Measurements from ENCODE around the gene SPRR4.
"Not testable (repeated sequence)": the region's sequence is repeated elsewhere in the genome, so short reads cannot be mapped to it uniquely, and the experiment has no call there.

SPRR4 gene

DNA sequence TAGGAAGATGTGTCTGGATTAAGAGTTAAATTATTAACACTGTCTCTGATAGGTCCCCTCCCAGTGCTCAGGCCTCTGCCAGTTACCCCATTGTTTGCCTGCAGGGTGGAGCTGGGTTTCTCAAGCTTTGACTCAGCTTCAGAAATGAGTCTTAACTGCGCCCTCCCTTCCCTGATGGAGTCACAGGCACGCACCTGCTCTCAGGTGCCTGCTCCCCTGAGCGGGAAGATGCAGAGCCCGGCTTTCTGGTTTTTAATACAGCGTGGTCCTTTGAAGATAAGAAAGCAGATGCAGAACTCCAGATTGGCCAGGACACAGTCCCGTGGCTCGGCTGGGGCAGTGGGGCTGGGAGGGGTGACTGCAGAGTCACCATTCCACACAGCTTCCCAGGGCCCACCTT is 3.2 kb upstream of the SPRR4 start:
- DNase-seq (ENCODE audit: low read depth), result no peak

DNA sequence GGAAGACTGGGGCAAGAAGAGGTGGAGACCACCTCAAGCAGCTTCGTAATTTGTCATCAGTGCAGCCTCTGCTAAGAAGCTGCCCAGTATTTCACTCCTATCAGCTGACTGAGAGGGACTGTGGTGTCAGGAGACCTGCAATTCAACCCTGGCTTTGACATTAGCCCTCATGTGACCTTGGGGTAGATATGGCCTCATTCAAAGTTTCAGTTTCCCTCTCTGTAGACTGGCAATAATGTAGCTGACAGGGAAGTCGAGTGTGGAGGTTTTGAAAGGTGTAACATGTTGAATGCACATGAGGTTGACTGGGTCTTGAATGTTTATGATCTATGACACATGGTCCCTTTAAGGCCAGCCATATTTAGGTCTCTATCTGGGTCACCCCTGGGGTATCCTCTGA is 2.2 kb upstream of the SPRR4 start:
- DNase-seq (ENCODE audit: low read depth), result no peak

DNA sequence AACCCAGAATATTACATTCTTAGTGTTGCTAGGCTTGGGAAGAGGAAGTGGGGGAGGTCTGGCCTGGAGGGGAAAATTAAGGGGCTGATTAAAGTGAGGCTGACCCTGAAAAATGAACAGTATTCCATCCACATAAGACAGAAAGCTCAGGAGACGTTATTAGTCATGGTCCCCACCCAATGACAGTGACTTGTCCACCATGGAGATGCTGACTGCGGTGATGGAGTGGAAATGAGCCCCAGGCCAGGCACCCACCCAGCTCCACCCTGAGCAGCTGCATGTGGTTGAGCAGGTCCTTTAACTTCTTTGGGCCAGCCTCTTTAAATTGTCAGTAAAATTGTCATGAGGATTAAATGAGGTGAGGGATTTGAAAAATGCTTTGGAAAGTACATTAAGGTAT is 1.4 kb upstream of the SPRR4 start:
- DNase-seq (ENCODE audit: low read depth), result no peak

DNA sequence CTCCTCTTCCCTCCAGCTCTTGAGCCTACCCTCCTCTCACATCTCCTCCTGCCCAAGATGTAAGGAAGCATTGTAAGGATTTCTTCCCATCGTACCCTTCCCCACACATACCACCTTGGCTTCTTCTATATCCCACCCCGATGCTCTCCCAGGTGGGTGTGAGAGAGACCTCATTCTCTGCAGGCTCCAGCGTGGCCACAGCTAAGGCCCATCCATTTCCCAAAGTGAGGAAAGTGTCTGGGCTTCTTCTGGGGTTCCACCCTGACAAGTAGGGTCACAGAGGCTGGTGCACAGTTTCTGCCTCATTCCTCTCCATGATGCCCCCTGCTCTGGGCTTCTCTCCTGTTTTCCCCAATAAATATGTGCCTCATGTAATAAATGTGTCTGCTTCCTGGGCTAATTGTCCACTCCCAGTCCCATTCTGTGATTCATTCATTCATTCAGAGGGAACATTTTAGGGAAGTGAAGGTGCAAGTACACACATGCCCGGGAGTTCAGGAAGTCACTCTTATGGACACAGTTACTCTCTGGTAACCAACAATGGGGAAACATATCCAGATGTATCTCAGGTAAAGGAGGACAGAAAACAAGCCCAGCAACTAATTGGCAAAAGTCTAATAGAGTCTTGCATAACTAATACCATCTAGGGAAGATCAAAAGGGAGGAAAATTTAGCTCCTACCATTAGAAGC is 1.9 kb downstream of the SPRR4 start:
- no peak for DNase-seq (ENCODE audit: low read depth)

DNA sequence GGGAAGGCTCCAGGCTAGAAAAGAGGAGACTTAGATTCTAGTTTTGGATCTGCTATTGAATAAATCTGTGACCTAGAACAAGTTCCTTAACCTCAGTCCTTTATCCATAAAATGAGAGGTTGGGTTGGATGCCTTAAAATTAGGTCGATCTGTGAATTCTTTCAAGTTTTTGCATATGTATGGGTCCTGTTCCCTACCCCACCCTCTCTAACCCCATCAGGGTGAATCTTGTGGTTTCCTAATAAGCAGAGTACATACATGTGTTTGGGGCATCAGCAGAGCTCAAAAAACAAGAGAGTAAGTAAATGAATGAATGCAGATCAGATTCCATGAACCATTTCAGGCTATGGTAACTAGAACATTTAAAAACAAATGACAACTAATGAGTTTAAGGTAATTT is 6.2 kb downstream of the SPRR4 start:
- no peak for DNase-seq (ENCODE audit: low read depth)

DNA sequence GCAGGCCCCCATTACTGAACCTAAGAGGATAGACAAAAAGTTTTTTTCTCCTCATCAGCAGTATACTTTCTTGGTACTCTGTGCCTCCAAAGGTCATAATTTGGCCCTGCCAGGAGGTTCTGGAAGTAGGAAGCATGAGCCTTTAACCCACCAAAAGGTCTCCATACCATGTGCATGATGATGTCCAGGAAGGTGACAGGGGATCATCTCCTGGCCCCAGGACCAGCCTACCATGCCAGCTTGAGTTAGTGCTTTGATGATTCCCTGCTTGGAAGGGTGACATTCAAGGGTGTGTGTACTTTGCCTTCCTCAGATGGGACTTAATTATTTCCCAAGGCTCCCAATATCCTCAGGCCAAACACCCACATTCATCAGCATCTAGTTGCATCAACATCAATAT is 7.2 kb downstream of the SPRR4 start:
- DNase-seq (ENCODE audit: low read depth), result no peak

DNA sequence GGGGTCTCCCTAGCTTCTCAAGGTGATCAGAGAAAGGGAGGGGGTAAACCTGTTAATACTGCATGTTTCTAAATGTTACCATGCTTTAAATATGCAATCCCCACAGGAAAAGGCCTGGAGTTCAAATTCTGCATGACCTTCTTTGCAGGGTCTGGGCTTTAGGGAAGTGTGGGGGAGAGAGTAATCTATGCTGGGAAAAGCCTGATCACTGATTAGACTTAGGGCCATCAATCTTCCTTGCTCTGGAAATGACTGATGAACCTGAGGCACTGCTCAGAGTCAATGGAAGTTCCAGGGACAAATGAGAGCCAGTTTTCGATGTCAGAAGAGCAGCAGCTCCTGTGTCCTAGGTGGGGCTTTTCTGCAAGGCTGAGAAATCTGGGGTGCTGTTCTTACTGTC is 10.2 kb downstream of the SPRR4 start:
- DNase-seq (ENCODE audit: low read depth), result no peak

DNA sequence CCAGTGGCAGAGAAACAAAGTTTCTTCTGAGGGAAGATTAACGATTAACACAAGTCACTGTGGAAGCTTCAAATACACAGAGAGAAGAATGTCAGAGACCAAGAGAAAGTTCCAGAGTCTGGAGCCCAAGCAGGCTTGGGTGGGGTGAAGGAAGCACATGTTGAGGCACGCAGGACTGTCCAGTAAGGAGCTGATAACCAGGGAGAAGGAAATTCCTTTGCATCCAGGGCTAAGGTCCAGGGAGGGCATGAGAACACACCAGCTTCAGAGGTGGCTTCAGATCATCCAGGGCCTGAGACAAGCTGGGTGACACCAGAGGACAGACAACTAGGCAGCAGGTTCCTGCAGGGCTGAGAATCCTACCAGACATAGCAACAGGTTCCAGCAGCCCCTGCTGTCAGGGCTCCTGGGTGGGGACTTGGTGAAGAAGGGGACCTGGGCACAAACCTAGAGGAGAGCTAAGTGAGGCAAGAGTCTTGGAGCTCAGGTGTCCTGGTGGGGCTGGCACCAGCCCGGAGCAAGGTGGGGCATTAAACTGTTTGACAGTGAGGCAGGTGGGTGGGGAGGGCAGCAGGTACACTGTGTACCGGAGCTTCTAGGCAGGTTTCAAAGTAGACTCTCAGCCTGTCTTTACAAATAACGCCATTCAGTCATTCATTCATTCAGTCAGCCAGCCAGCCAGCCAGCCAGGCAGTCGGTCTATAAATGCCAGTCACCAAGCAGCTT is 10.9 kb downstream of the SPRR4 start:
- DNase-seq (ENCODE audit: low read depth), result no peak

DNA sequence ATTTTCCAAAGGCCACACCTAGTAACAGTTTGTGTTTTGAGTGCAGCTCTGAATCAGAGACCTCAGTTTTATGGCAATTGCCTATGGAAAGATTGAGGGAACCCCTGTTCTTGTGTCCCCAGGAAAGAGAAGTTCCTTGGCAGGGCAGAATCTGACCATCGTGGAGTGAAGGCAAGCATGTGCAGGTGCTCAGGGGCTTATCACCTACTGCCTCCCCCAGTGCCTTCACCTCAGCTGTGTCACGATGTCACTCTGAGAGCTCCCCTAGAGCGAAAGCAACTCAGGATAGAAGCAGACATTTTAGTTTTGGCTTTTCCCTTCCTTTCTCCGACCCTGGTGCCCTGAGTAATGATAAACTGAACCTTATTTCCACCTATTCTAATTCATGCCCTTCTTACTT is 11.6 kb downstream of the SPRR4 start:
- DNase-seq (ENCODE audit: low read depth), result no peak

DNA sequence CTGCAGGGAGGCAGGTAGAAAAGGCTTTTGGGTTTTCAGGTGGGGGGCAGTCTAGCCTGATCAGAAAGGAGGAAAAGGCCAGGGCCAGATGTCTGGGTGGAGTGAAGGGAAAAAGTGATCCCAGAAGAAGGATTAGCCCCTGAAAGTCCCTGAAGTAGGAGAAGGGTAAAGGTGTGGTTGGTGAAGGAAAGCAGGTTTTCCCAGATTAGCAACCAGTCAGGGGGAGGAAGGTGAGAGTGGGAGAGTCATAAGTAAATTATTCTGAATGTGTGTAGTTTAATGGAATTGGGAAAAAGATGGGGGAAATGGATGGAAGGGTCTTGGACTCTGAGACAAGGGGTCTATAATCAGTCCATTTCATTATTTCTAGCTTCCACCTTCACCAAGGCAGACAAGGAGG is 12.8 kb downstream of the SPRR4 start:
- DNase-seq (ENCODE audit: low read depth), result no peak

DNA sequence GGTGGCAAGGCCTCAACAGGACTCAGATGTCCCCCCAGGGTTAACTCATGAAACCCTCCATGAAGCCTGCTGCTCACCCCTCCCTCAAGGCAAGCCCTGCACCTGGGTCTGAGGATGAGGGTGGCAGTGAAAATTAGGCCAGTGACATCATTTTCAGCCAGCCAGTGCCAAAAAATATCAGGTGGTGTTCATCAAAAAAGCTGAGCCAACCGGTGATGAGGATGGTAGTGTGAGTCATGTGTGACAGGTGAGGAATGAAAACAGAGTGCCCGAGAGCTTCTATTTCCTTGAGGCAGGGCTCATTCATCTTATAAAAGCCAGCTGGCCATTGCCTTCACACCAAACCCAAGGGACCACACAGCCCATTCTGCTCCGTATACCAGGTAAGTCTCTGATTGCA is 13.3 kb downstream of the SPRR4 start, which contains the start of gene SPRR1A:
TSS of gene SPRR1A (plus strand) at position 339 of the 400 bp plus-strand sequence. CDS start 1,150 bp downstream, outside the sequence.
- DNase-seq (ENCODE audit: low read depth), result no peak

DNA sequence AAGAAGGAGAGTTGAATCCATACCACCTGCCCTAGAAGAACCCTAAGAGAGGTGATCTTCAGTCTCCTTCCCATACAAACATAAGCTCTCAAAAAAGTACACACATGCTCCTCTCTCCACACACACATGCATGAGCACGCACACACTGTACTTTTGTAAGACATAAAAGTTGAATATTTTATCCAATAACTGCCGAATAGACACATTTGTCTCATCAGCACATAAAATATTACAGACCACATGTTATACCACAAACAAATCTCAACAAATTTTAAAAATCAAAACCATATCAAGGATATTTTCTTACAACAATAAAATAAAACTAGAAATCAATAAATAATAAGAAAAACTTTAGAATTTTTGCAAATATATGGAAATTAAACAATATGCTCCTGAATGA is 16.1 kb downstream of the SPRR4 start:
- no peak for DNase-seq (ENCODE audit: low read depth)

DNA sequence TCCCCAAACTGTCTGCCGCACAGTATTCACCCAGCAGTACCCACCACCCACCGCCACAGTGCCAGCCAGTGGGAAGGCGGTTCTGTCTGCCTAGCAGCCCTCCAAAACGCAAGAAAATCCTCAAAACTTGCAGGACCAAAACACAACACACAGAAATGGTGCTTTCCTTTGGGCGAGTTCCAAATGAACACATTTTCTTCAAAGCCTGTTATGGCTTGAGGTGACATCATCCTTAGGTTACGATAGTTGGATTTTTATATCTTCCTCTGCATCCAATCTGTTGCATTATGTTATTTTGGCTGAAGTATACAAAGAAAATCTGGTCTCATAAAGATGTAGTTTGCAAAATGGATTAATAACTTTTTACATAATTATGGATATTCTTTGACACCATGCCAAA is 22.7 kb downstream of the SPRR4 start:
- DNase-seq (ENCODE audit: low read depth), result no peak

DNA sequence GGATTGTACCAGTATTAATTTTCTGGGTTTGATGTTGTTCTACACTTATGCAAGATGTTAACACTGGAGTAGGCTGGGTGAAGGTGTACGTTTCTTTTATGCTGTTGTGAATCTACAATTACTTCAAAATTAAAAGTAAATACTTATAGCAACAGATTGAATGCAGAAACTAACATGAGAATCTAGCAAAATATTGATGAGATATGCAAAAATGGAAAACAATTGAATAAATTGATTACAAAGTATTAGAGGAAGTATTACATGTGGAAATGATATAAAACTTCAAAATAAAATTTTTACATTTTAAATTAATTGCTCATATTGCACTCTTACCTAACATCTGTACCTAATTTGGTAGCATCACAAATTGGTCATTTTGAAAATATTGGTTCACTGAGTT is 25.4 kb downstream of the SPRR4 start:
- no peak for DNase-seq (ENCODE audit: low read depth)

DNA sequence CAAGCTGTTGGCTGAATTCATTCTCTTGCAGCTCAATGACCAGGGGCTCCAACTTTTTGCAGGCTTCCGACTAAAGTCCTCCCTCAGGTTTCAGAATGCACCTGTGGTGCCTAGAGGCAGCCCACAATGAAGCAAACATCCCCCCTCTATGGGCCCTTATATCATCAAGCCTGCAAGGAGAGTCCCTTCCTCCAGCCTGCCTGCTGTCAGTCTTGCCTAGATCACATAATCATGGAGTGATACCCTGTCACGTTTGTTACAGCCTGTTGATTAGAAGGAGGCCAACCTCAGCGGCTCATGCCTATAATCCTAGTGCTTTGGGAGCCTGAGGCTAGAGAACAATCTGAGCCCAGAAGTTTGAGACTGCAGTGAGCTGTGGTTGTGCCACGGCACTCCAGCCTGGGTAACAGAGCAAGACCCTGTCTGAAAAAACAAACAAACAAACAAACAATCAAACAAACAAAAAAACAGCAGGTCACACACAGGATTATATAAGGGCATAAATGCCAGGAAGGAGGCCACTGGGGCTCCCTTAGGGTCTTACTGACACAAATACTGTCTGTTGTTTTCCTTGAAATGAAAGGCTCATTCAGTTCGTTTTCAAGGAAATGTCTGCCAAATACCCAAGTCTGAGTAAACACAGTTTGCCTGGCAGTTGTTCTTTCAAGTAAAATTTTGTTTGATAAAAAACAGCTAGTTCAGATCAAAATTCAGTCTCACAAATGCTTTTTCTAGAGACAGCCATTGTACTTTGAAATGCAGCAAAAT is 26.4 kb downstream of the SPRR4 start:
- no peak for DNase-seq (ENCODE audit: low read depth)

DNA sequence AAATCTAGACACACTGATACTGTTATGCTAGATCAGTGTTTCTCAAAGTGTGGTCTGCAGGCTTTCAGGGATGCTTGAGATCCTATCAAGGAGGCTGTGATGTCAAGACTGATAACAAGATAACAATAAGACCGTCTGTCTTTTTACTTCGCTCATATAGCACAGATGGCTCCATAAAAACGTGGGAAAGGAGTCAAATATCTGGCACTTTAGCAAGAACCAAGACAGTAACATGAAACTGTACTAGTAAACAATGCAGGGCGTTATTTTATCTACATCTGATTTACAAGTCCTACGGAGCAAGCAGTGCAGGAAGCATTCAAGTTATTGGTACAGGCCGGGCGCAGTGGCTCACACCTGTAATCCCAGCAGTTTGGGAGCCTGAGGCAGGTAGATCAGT is 27.5 kb downstream of the SPRR4 start:
- no peak for DNase-seq (ENCODE audit: low read depth)

DNA sequence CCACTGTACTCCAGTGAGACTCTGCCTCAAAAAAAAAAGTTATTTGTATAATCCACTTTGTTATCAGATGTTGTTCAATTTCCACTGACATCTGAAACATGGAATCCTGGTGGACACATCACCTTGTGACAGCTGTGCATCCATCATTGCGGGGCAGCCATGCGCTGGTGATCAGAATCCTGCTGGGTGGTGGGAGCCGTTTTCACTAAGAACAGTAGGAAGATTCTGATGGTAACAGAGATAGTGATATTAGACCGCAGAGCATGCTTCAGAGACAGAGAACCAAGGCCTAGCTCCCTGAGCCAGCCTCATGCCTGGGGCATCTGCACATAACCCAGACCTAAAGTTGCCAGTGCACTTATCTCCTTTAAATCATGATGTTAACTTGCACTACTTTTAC is 28.0 kb downstream of the SPRR4 start:
- DNase-seq (ENCODE audit: low read depth), result no peak

DNA sequence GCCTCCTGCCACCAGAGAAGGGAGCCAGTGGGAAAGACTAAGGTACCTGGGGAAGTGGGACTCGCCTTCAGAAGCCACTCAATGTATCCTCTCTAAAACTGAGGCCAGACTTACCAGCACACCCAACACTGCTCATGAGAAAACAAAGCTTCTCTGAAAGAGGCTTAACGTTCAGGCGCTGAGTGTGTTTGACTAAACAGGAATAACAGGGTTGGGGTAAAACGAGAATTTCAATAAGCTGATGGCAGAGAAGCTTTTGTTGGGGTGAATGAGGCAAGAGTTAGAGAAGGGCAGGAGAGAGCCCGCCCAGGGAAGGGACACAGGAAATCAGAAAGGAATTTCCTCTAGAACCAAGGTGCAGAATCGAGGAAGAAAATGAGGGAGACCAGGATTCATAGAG is 29.4 kb downstream of the SPRR4 start:
- no peak for DNase-seq (ENCODE audit: low read depth)

DNA sequence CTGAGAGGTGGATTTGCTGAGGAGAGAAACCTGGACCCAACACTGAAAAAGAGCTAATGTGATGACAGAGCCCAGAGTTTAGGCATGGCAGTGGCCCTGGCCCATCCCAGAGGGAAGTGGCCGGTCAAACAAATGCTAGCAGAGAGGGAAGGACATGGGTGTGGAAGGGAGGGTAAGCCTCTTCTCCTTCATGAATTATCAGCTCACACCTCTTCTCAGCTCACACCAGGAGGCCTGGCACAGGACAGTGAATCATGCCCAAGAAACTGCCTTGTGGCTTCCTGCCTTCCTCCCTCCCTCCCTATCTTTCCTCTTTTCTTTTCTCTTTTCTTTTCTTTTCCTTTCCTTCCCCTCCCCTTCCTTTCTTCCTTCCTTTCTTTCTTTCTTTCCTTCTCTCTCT is 29.8 kb downstream of the SPRR4 start:
- DNase-seq (ENCODE audit: low read depth), result no peak

DNA sequence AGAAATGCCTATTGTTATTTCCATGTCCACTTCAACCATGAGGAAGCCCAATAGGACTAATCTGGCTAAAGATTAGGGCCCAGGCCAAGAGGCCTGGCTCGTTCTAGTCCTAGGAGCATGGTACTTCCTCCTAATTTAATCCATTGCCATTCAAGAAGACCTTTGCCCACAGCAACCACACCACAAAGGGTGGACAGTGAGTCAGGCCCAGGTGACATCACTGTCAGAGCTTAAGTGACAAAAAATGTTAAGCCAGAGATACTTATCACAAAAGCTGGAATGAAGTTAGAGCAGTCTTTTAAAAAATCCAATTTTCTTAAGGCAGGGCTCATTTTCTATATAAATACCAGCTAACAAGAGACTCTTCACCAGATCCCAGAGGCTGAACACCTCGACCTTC is 30.9 kb downstream of the SPRR4 start, which contains the start of gene SPRR3:
TSS of gene SPRR3 (plus strand) at position 368 of the 400 bp plus-strand sequence. CDS start 1,272 bp downstream, outside the sequence.
- DNase-seq (ENCODE audit: low read depth), result no peak

DNA sequence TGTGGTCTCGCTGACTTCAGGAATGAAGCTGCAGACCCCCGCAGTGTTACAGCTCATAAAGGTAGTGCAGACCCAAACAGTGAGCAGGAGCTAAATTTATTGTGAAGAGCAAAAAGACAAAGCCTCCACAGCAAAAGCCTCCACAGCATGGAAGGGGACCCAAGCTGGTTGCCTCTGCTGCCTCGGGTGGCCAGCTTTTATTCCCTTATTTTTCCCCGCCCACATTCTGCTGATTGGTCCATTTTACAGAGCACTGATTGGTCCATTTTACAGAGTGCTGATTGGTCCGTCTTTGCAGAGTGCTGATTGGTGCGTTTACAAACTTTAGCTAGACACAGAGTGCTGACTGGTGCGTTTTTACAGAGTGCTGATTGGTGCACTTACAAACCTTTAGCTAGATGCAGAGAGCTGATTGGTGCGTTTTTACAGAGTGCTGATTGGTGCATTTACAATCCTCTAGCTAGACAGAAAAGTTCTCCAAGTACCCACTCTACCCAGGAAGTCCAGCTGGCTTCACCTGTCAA is 40.8 kb downstream of the SPRR4 start:
- DNase-seq (ENCODE audit: low read depth), result not testable (repeated sequence)

DNA sequence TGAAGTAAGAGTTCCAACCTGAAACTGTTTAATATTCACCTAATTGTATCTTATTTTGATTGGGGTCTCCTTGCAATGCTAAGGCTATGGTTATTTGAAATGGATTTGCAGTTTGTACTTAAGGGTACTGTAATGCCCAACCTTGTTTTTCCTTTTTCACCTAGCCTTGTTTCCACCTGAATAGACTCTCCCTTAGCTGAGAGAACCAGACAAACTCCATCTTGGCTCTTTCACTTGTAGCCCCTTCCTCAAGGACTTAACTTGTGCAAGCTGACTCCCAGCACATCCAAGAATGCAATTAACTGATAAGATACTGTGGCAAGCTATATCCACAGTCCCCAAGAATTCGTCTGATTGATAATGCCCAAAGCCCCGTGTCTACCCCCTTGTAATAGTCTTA is 51.4 kb downstream of the SPRR4 start:
- not testable (repeated sequence) for DNase-seq (ENCODE audit: low read depth)

Measured in T-helper 22 cell (primary cell).